NT2/D1 (cell line): ENCODE data around the gene ROR1.

Experiments used
- SUZ12 ChIP-seq: IDR thresholded peaks from 2 replicates; pipeline ENCODE4 v1.6.1; 2011; ENCODE audit not compliant: insufficient read length, insufficient read depth; ENCODE audit errors: extremely low read depth
- YY1 ChIP-seq: IDR thresholded peaks from 2 replicates; pipeline ENCODE4 v1.6.1; 2011; ENCODE audit not compliant: insufficient read length, insufficient read depth
- ZNF274 ChIP-seq: IDR thresholded peaks from 2 replicates; pipeline ENCODE4 v1.6.1; 2011; ENCODE audit warnings: mild to moderate bottlenecking, low read depth, low read length

DNA sequence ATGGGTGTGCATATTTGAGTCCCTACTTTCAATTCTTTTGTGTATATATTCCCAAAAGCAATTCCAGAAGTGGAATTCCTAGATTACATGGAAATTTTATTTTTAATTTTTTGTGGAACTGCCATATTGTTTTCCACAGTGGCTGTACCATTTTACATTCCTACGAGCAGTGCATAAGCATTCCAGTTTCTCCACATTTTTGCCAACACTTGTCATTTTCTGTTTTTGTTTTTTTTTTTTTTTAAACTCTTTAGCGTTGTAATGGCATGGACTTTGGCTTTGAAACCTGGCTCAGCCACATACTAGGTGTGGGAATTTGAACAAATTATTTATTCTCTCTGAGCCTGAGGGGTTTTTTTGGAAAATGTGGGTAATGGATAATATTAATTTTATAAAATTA, 215.1 kb downstream of the ROR1 start:
- no peak for TF ChIP-seq ZNF274
- TF ChIP-seq YY1: no peak
- no peak for TF ChIP-seq SUZ12
